COR-L47 (cell line): ENCODE measurements around the gene DYNLRB1.

Experiments
- DNase-seq: peaks from one replicate; lab custom pipeline; 2025; lab: John Stamatoyannopoulos, UW

Gene DYNLRB1

GRCh38 chr20:34558320-34559218, 42.3 kb downstream of the DYNLRB1 start, which contains the start of gene MAP1LC3A:
MAP1LC3A (plus strand) TSS chr20:34558718; CDS start chr20:34558869, 151 bp downstream.
- no peak for DNase-seq

GRCh38 chr20:34559311-34560140, 43.3 kb downstream of the DYNLRB1 start:
- DNase-seq: no peak

GRCh38 chr20:34560141-34560523, 43.9 kb downstream of the DYNLRB1 start:
- no peak for DNase-seq

- no peak for DNase-seq
Observed at GRCh38 chr20:34560614-34561013, 44.4 kb downstream of the DYNLRB1 start.

GRCh38 chr20:34561661-34562060, 45.4 kb downstream of the DYNLRB1 start:
- DNase-seq: no peak

- DNase-seq: no peak
Observed at GRCh38 chr20:34562641-34563040, 46.4 kb downstream of the DYNLRB1 start.

- DNase-seq: no peak
Observed at GRCh38 chr20:34564833-34565232, 48.6 kb downstream of the DYNLRB1 start.

GRCh38 chr20:34566978-34567891, 51.0 kb downstream of the DYNLRB1 start:
- no peak for DNase-seq

GRCh38 chr20:34567892-34568865, 52.0 kb downstream of the DYNLRB1 start:
- DNase-seq: no peak

- DNase-seq: no peak
Observed at GRCh38 chr20:34569598-34569997, 53.4 kb downstream of the DYNLRB1 start.

GRCh38 chr20:34570859-34571306, 54.7 kb downstream of the DYNLRB1 start:
- no peak for DNase-seq

GRCh38 chr20:34571753-34572152, 55.5 kb downstream of the DYNLRB1 start:
- DNase-seq: no peak

- no peak for DNase-seq
Observed at GRCh38 chr20:34573541-34574300, 57.5 kb downstream of the DYNLRB1 start.

- DNase-seq: no peak
Observed at GRCh38 chr20:34574426-34574825, 58.2 kb downstream of the DYNLRB1 start.

- no peak for DNase-seq
Observed at GRCh38 chr20:34574861-34575260, 58.6 kb downstream of the DYNLRB1 start.

- no peak for DNase-seq
Observed at GRCh38 chr20:34575271-34575670, 59.0 kb downstream of the DYNLRB1 start.

- no peak for DNase-seq
Observed at GRCh38 chr20:34575756-34576155, 59.5 kb downstream of the DYNLRB1 start.

- DNase-seq: no peak
Observed at GRCh38 chr20:34577061-34577460, 60.8 kb downstream of the DYNLRB1 start.

- DNase-seq: no peak
Observed at GRCh38 chr20:34578025-34578424, 61.8 kb downstream of the DYNLRB1 start.

GRCh38 chr20:34578521-34578920, 62.3 kb downstream of the DYNLRB1 start:
- DNase-seq: no peak
